OCI-LY3 (cell line): ENCODE measurements around the gene MBD3L3.

Experiments
- CTCF ChIP-seq: fragments of 200-600, 300-600 bp; sonication (generic); IDR thresholded peaks from 2 replicates; pipeline ENCODE4 v1.5.1; 2014; ENCODE audit warnings: antibody characterized with exemption, low read length, low read depth
- EZH2phosphoT487 ChIP-seq: fragments of 200-600 bp; shearing (Covaris generic); IDR thresholded peaks from 2 replicates; pipeline ENCODE4 v1.6.1; 2018; ENCODE audit warnings: antibody characterized with exemption, mixed run types, low read depth

- TF ChIP-seq CTCF (no peak), EZH2phosphoT487 (no peak)
These were observed 50.6 kb downstream of the MBD3L3 start for GRCh38 chr19:7007859-7008258.
